ENCODE data around the gene DCTN4. TPM values are rescaled to one million over a fixed set of nuclear protein-coding genes. Genes with fewer than 3 reads are reported as not detected.
A peak's percentile ranks its signal among the peaks of the same experiment; 100 is the strongest.

The DCTN4 gene
- total RNA-seq, 1 donor from 2014 or later = 82.4 TPM

GRCh38 chr5:150731669-150732242 lies 27.1 kb downstream of the DCTN4 start:
- Mint-ChIP-seq H3K27ac (no peak overlapping the region), H3K9me3 (peaks cover 9% of the 10 kb centered on the region), H3K36me3 (peaks cover 50% of the 10 kb centered on the region), H3K4me1 (no peaks in the 10 kb centered on the region), H3K4me3 (no peak overlapping the region), H3K27me3 (ENCODE audit: low read depth) (no peaks in the 10 kb centered on the region)
- TF ChIP-seq CTCF (IDR thresholded peaks at IDR 0.05; ENCODE audit: unreplicated experiment) = no peak
- DNase-seq (ENCODE audit: low spot score in 2 of 2, unreplicated experiment in 2 of 2) = no peak

GRCh38 chr5:150729859-150730258 lies 29.0 kb downstream of the DCTN4 start:
- H3K27ac Mint-ChIP-seq = peak overlapping the region; percentile 8
- no peak overlapping the region for H3K4me3 Mint-ChIP-seq
- no peaks in the 10 kb centered on the region for H3K27me3 Mint-ChIP-seq (ENCODE audit: low read depth)
- DNase-seq (ENCODE audit: low spot score in 2 of 2, unreplicated experiment in 2 of 2) = no peak
- H3K4me1 Mint-ChIP-seq = no peaks in the 10 kb centered on the region
- TF ChIP-seq CTCF (IDR thresholded peaks at IDR 0.05; ENCODE audit: unreplicated experiment) = no peak
- no peaks in the 10 kb centered on the region for H3K9me3 Mint-ChIP-seq
- peaks cover 34% of the 10 kb centered on the region for H3K36me3 Mint-ChIP-seq

GRCh38 chr5:150723845-150724244 lies 35.0 kb downstream of the DCTN4 start:
- Mint-ChIP-seq H3K36me3 (peaks cover 44% of the 10 kb centered on the region), H3K4me1 (no peaks in the 10 kb centered on the region), H3K27ac (no peak overlapping the region), H3K9me3 (no peaks in the 10 kb centered on the region), H3K27me3 (ENCODE audit: low read depth) (no peaks in the 10 kb centered on the region), H3K4me3 (no peak overlapping the region)
- no peak for DNase-seq (ENCODE audit: low spot score in 2 of 2, unreplicated experiment in 2 of 2)
- no peak for TF ChIP-seq CTCF (IDR thresholded peaks at IDR 0.05; ENCODE audit: unreplicated experiment)

GRCh38 chr5:150710165-150710564 lies 48.7 kb downstream of the DCTN4 start:
- no peaks in the 10 kb centered on the region for H3K4me1 Mint-ChIP-seq
- DNase-seq (ENCODE audit: low spot score in 2 of 2, unreplicated experiment in 2 of 2) = no peak
- no peak overlapping the region for H3K4me3 Mint-ChIP-seq
- no peaks in the 10 kb centered on the region for H3K27me3 Mint-ChIP-seq (ENCODE audit: low read depth)
- peaks cover 19% of the 10 kb centered on the region for H3K36me3 Mint-ChIP-seq
- H3K9me3 Mint-ChIP-seq = no peaks in the 10 kb centered on the region
- H3K27ac Mint-ChIP-seq = no peak overlapping the region
- TF ChIP-seq CTCF (IDR thresholded peaks at IDR 0.05; ENCODE audit: unreplicated experiment) = no peak

- Mint-ChIP-seq H3K9me3 (no peaks in the 10 kb centered on the region), H3K4me1 (no peaks in the 10 kb centered on the region), H3K4me3 (no peak overlapping the region), H3K27me3 (ENCODE audit: low read depth) (no peaks in the 10 kb centered on the region), H3K27ac (no peak overlapping the region), H3K36me3 (peaks cover 13% of the 10 kb centered on the region)
- no peak for DNase-seq (ENCODE audit: low spot score in 2 of 2, unreplicated experiment in 2 of 2)
- no peak for TF ChIP-seq CTCF (IDR thresholded peaks at IDR 0.05; ENCODE audit: unreplicated experiment)
Measured at GRCh38 chr5:150706776-150707390, 51.9 kb downstream of the DCTN4 start.
